Kidney (tissue), 14 donors: ENCODE data around the gene TRIM32. TPM values are rescaled to one million over a fixed set of nuclear protein-coding genes. Genes with fewer than 3 reads are reported as not detected.

Experiments
- DNase-seq, 5 donors: peaks; one replicate each; pipeline ENCODE4 v3.0.0-alpha.2; 2013 to 2020
- FAIRE-seq: peaks from 2 replicates; lab custom pipeline; 2012; peaks lifted over from hg19 to GRCh38; lab: Jason Lieb, UNC
- H3K27ac ChIP-seq, 2 donors: one replicate each; pipeline ENCODE4 v1.7.0; 2013; ENCODE audit warnings: low read depth in 2 of 2, low read length in 2 of 2, inconsistent platforms in 1 of 2
- H3K27me3 ChIP-seq: one replicate; pipeline ENCODE4 v1.7.1; 2013; ENCODE audit warnings: low read length, inconsistent platforms; ENCODE audit not compliant: control insufficient read depth, insufficient read depth
- H3K36me3 ChIP-seq, 3 donors: one replicate each; pipeline versions ENCODE4 v1.7.0 to v1.7.1; 2013; ENCODE audit warnings: low read length in 3 of 3, control low read depth in 1 of 3, inconsistent platforms in 1 of 3; ENCODE audit not compliant: insufficient read depth in 3 of 3, control insufficient read depth in 2 of 3
- H3K4me1 ChIP-seq, 3 donors: one replicate each; pipeline versions ENCODE4 v1.7.0 to v1.7.1; 2013; ENCODE audit warnings: low read length in 3 of 3, inconsistent platforms in 1 of 3, low read depth in 1 of 3; ENCODE audit not compliant: control insufficient read depth in 2 of 3, insufficient read depth in 2 of 3
- H3K4me3 ChIP-seq, 3 donors: one replicate each; pipeline versions ENCODE4 v1.7.0 to v1.8.1; 2013; ENCODE audit warnings: low read length in 3 of 3, control low read depth in 1 of 3, inconsistent platforms in 1 of 3
- H3K9ac ChIP-seq, 3 donors: one replicate each; pipeline versions ENCODE4 v1.7.0 to v1.7.1; 2013; ENCODE audit warnings: low read length in 3 of 3, control low read depth in 1 of 3, inconsistent platforms in 1 of 3
- H3K9me3 ChIP-seq, 3 donors: one replicate each; pipeline versions ENCODE4 v1.7.0 to v1.7.1; 2013; ENCODE audit warnings: low read length in 3 of 3, control low read depth in 1 of 3, inconsistent platforms in 1 of 3; ENCODE audit not compliant: control insufficient read depth in 2 of 3, insufficient read depth in 1 of 3
- CTCF ChIP-seq: IDR thresholded peaks from 3 replicates; pipeline ENCODE4 v1.5.1; 2012; ENCODE audit warnings: mild to moderate bottlenecking, moderate library complexity, borderline replicate concordance; ENCODE audit not compliant: insufficient read depth; ENCODE audit errors: extremely low read depth
- intact Hi-C: fragments of 100-400 bp; cut with DNase I; formaldehyde crosslinking; loops from one replicate; pipeline ENCODE4 v1.11.1; 2022
- polyA plus RNA-seq: library from polyadenylated mRNA; stranded (reverse); fragments of 350-450 nt; fragmentation: Illumina TruSeq; extraction: RNeasy Lipid Tissue Mini Kit (QIAGEN cat#74804); gene quantifications from one replicate; pipeline ENCODE4 v1.2.3, GENCODE V29; 2014; ENCODE audit warnings: low read depth, low replicate concordance; ENCODE audit not compliant: insufficient read depth
- total RNA-seq: library from RNA; stranded (reverse); fragmentation: NEBNext Ultra II Directional; extraction: Animal tissue kit (Norgen Biotek cat#: 25700); gene quantifications from one replicate; pipeline ENCODE4 v1.2.1, GENCODE V29; 2021
- donor health status: control.
- donor health status: control.
- donor health status: control.
- donor health status: control.
- donor health status: control.
- donor health status: DM: yes; HTN: yes; CAD: no.
- donor health status: Normal renal cell carcinoma (clear cell type).

TRIM32 gene
- total and polyA plus RNA-seq, 2 donors from 2014 or later: 5.2 to 22.6 TPM

- Histone ChIP-seq H3K4me1 (no peaks in the 10 kb centered on the region), H3K36me3 (peaks cover 0 to 6% (median 0%) of the 10 kb centered on the region in 3 donors), H3K27me3 (no peaks in the 10 kb centered on the region), H3K4me3 (no peak overlapping the region), H3K9ac (no peak overlapping the region), H3K27ac (no peak overlapping the region), H3K9me3 (no peaks in the 10 kb centered on the region)
- DNase-seq: no peak
- intact Hi-C loops: no loop called here
- FAIRE-seq: no peak
- TF ChIP-seq CTCF: no peak
Measured at GRCh38 chr9:116654059-116654355, 33.1 kb upstream of the TRIM32 start.

GRCh38 chr9:116656501-116656971 lies 30.6 kb upstream of the TRIM32 start:
- no peak overlapping the region for H3K9ac ChIP-seq
- intact Hi-C loops: no loop called here
- H3K36me3 ChIP-seq: peaks cover 0 to 2% (median 0%) of the 10 kb centered on the region in 3 donors
- H3K4me1 ChIP-seq: no peaks in the 10 kb centered on the region
- H3K9me3 ChIP-seq: no peaks in the 10 kb centered on the region
- H3K4me3 ChIP-seq: no peak overlapping the region
- no peaks in the 10 kb centered on the region for H3K27me3 ChIP-seq
- FAIRE-seq (no peak), DNase-seq (no peak)
- H3K27ac ChIP-seq: no peak overlapping the region
- TF ChIP-seq CTCF: no peak

GRCh38 chr9:116656977-116657376 lies 30.1 kb upstream of the TRIM32 start:
- H3K27me3 ChIP-seq: no peaks in the 10 kb centered on the region
- intact Hi-C loops: no loop called here
- no peaks in the 10 kb centered on the region for H3K36me3 ChIP-seq
- FAIRE-seq (no peak), DNase-seq (no peak)
- H3K4me1 ChIP-seq: no peaks in the 10 kb centered on the region
- no peak for TF ChIP-seq CTCF
- H3K4me3 ChIP-seq: no peak overlapping the region
- no peak overlapping the region for H3K27ac ChIP-seq
- H3K9ac ChIP-seq: no peak overlapping the region
- H3K9me3 ChIP-seq: no peaks in the 10 kb centered on the region

- no peak for FAIRE-seq
- intact Hi-C loops: no loop called here
- H3K36me3 ChIP-seq: no peaks in the 10 kb centered on the region
- no peaks in the 10 kb centered on the region for H3K4me1 ChIP-seq
- no peak for TF ChIP-seq CTCF
- no peak overlapping the region for H3K4me3 ChIP-seq
- H3K27me3 ChIP-seq: no peaks in the 10 kb centered on the region
- no peaks in the 10 kb centered on the region for H3K9me3 ChIP-seq
- DNase-seq: no peak
- no peak overlapping the region for H3K9ac ChIP-seq
- no peak overlapping the region for H3K27ac ChIP-seq
Measured at GRCh38 chr9:116658265-116658664, 28.8 kb upstream of the TRIM32 start.
